H7 (cell line): ENCODE data around the gene CHD2. TPM values are rescaled to one million over a fixed set of nuclear protein-coding genes. Genes with fewer than 3 reads are reported as not detected.

Experiments used
- DNase-seq: peaks from one replicate; pipeline ENCODE4 v3.0.0; 2012
- H3K27me3 ChIP-seq: 2 replicates; pipeline ENCODE4 v1.6.0; 2011; ENCODE audit warnings: mild to moderate bottlenecking, low read length; ENCODE audit not compliant: control insufficient read depth, insufficient read depth
- H3K36me3 ChIP-seq: replicated peaks from 2 replicates; pipeline ENCODE4 v1.5.1; 2011; ENCODE audit warnings: low read length; ENCODE audit not compliant: control insufficient read depth, insufficient read depth
- H3K4me3 ChIP-seq: 2 replicates; pipeline ENCODE4 v1.5.1; 2011; ENCODE audit warnings: low read depth, mild to moderate bottlenecking, control low read depth, low read length, moderate library complexity; ENCODE audit not compliant: insufficient read depth
- total RNA-seq: library from RNA; depleted of rRNA; stranded (reverse); fragments of >200 nt; shearing (Covaris generic); gene quantifications from 2 replicates; pipeline ENCODE4 v1.2.3, GENCODE V29; 2014; rRNA removed

The CHD2 gene
- total RNA-seq, 1 experiment from 2014 or later = 29.7 TPM

GRCh38 chr15:93072011-93072410, 171.9 kb downstream of the CHD2 start:
- peaks cover 8% of the 10 kb centered on the region for H3K27me3 ChIP-seq
- peak; percentile 77 for DNase-seq

GRCh38 chr15:93072411-93073394, 172.6 kb downstream of the CHD2 start:
- Histone ChIP-seq H3K4me3 (peak overlapping the region; percentile 82), H3K36me3 (no peaks in the 10 kb centered on the region), H3K27me3 (peaks cover 8% of the 10 kb centered on the region)
- peak; percentile 98 for DNase-seq

More at GRCh38 chr15:93072011-93072410, 171.9 kb downstream of the CHD2 start:
- peak overlapping the region; percentile 82 for H3K4me3 ChIP-seq
- H3K36me3 ChIP-seq = no peaks in the 10 kb centered on the region

- H3K36me3 ChIP-seq = no peaks in the 10 kb centered on the region
- H3K4me3 ChIP-seq = peak overlapping the region; percentile 40
- peak; percentile 76 for DNase-seq
- peaks cover 8% of the 10 kb centered on the region for H3K27me3 ChIP-seq
Observed at GRCh38 chr15:93073465-93073952, 173.4 kb downstream of the CHD2 start.

GRCh38 chr15:93074599-93074998, 174.5 kb downstream of the CHD2 start:
- Histone ChIP-seq H3K36me3 (no peaks in the 10 kb centered on the region), H3K4me3 (no peak overlapping the region), H3K27me3 (peaks cover 8% of the 10 kb centered on the region)
- DNase-seq = no peak

GRCh38 chr15:93076217-93076616, 176.1 kb downstream of the CHD2 start:
- Histone ChIP-seq H3K36me3 (no peaks in the 10 kb centered on the region), H3K4me3 (no peak overlapping the region), H3K27me3 (peaks cover 8% of the 10 kb centered on the region)
- no peak for DNase-seq

- peaks cover 8% of the 10 kb centered on the region for H3K27me3 ChIP-seq
- H3K36me3 ChIP-seq = no peaks in the 10 kb centered on the region
- no peak overlapping the region for H3K4me3 ChIP-seq
- peak; percentile 48 for DNase-seq
Observed at GRCh38 chr15:93076875-93077274, 176.8 kb downstream of the CHD2 start.

Other genes with a start within 250 kb of the CHD2 start
- 16.8 and 26.8 TPM in 2 replicates for gene FAM174B, start 244.5 kb upstream of the CHD2 start, total RNA-seq
- gene RGMA, start 188.9 kb downstream of the CHD2 start, total RNA-seq = 32.6 and 34.3 TPM in 2 replicates